ENCODE results near the gene AKR1A1.
A peak's percentile ranks its signal among the peaks of the same experiment; 100 is the strongest.

Gene AKR1A1

DNA sequence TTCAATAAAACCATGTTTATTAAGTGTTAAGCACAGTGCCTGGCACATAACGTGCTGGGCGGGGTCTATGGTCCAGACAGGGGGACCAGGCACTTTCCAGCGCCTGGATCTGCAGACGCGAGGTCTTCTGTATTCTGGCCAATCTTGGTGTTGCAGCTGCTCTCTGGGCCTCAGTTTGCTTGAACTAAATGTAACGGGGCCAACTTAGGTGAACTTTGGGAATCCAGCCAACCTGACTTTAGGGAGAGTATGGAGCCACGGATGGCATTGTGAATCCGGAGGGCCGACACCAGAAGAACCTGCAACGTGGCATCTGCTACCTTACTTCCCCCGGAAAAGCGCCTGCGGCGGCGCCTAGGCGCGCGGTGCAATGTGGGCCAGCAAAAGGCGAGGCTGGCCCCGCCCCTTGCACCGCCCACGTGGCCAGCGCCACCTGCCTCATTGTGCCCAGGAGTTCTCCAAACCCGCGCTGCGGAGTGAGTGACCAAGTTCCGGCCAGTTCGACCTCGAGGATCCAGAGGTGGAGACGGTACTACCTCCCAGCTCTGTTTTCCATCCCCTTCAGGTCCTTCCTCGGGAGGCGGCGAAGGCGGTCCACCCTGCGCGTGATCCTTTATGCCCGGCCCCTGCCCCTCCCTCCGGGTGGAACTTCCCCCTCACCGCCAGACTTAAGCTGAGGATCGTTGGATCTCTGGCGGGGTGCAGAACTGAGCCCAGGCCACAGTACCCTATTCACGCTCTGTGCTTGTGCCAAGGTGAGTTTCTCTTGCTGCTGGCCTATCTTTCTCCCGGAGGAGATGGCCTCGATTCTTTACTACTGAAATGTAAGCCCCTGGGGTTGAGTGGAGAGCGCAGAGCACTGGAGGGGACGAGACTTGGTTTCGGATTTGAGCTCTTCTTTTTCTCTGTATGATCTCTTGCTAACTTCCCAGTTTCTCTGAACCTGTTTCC lies at the start of gene AKR1A1:
Gene AKR1A1 (plus strand): TSS at position 426 of the 951 bp plus-strand sequence. CDS start 10,969 bp downstream, outside the sequence.
- Histone ChIP-seq H3K36me3 (ENCODE audit: control insufficient read depth in 1 of 2, insufficient read depth in 2 of 2, low read length in 2 of 2) (peaks cover 5 to 8% of the 10 kb centered on the region in 2 donors), H3K9me3 (ENCODE audit: control insufficient read depth in 1 of 2, low read length in 2 of 2) (no peaks in the 10 kb centered on the region), H3K4me1 (ENCODE audit: control insufficient read depth in 1 of 2, insufficient read depth in 2 of 2, low read length in 2 of 2) (peaks cover 0 to 18% of the 10 kb centered on the region in 2 donors), H3K4me3 (ENCODE audit: low read depth in 1 of 2, low read length in 2 of 2) (peak within 1 kb of the TSS; percentile 86 to 92), H3K27me3 (ENCODE audit: low read depth, low read length) (no peaks in the 10 kb centered on the region), H3K27ac (ENCODE audit: low read length) (peak within 1 kb of the TSS; percentile 94)

DNA sequence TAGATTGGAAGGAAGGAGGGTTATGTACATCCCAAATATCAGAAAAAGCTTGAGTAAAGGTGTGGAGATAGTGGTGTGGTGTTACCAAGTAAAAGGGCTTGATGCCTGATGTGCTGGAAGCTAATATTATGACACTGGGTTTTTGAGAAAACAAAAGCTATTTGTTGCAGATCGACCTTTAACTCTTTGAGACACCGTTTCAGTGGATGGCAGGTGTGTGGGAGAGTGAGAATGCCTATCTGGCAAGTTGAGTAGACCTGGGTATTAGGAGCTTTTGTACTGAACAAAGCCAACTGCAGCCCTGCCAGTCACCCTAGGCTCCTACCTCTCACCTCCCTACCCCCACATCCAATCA lies 49.1 kb upstream of the AKR1A1 start:
- H3K9me3 ChIP-seq (ENCODE audit: control insufficient read depth in 1 of 2, low read length in 2 of 2) = no peaks in the 10 kb centered on the region
- H3K4me1 ChIP-seq (ENCODE audit: control insufficient read depth in 1 of 2, insufficient read depth in 2 of 2, low read length in 2 of 2) = peaks cover 0 to 24% of the 10 kb centered on the region in 2 donors
- H3K36me3 ChIP-seq (ENCODE audit: control insufficient read depth in 1 of 2, insufficient read depth in 2 of 2, low read length in 2 of 2) = no peaks in the 10 kb centered on the region
- no peak overlapping the region for H3K27ac ChIP-seq (ENCODE audit: low read length)
- H3K4me3 ChIP-seq (ENCODE audit: low read depth in 1 of 2, low read length in 2 of 2) = peak overlapping the region in 1 of 2 donors; percentile 90
- no peaks in the 10 kb centered on the region for H3K27me3 ChIP-seq (ENCODE audit: low read depth, low read length)

- H3K36me3 ChIP-seq (ENCODE audit: control insufficient read depth in 1 of 2, insufficient read depth in 2 of 2, low read length in 2 of 2) = peaks cover 3 to 7% of the 10 kb centered on the region in 2 donors
- peaks cover 0 to 28% of the 10 kb centered on the region in 2 donors for H3K4me1 ChIP-seq (ENCODE audit: control insufficient read depth in 1 of 2, insufficient read depth in 2 of 2, low read length in 2 of 2)
- H3K27me3 ChIP-seq (ENCODE audit: low read depth, low read length) = no peaks in the 10 kb centered on the region
- no peak overlapping the region for H3K27ac ChIP-seq (ENCODE audit: low read length)
- no peaks in the 10 kb centered on the region for H3K9me3 ChIP-seq (ENCODE audit: control insufficient read depth in 1 of 2, low read length in 2 of 2)
- no peak overlapping the region for H3K4me3 ChIP-seq (ENCODE audit: low read depth in 1 of 2, low read length in 2 of 2)
These were observed 46.9 kb upstream of the AKR1A1 start for GRCh38 chr1:45503462-45504360.

DNA sequence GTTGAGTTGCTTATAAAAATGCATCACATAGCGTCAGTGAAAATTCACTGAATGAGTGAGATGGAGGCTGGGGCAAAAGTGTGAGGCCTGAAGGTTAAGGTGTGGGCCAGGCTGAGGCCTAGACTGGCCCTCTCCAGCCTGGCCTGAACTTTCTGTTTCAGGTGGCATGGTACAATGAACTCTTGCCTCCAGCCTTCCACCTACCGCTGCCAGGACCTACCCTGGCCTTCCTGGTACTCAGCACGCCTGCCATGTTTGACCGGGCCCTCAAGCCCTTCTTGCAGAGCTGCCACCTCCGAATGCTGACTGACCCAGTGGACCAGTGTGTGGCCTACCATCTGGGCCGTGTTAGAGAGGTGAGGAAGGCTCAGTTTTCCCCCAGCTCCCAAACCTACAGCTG lies 43.4 kb upstream of the AKR1A1 start:
- no peak overlapping the region for H3K27ac ChIP-seq (ENCODE audit: low read length)
- no peaks in the 10 kb centered on the region for H3K27me3 ChIP-seq (ENCODE audit: low read depth, low read length)
- no peak overlapping the region for H3K4me3 ChIP-seq (ENCODE audit: low read depth in 1 of 2, low read length in 2 of 2)
- H3K4me1 ChIP-seq (ENCODE audit: control insufficient read depth in 1 of 2, insufficient read depth in 2 of 2, low read length in 2 of 2) = peaks cover 0 to 8% of the 10 kb centered on the region in 2 donors
- no peaks in the 10 kb centered on the region for H3K9me3 ChIP-seq (ENCODE audit: control insufficient read depth in 1 of 2, low read length in 2 of 2)
- H3K36me3 ChIP-seq (ENCODE audit: control insufficient read depth in 1 of 2, insufficient read depth in 2 of 2, low read length in 2 of 2) = peaks cover 28 to 31% of the 10 kb centered on the region in 2 donors

GRCh38 chr1:45507893-45508292 lies 42.7 kb upstream of the AKR1A1 start:
- Histone ChIP-seq H3K4me1 (ENCODE audit: control insufficient read depth in 1 of 2, insufficient read depth in 2 of 2, low read length in 2 of 2) (peaks cover 0 to 8% of the 10 kb centered on the region in 2 donors), H3K36me3 (ENCODE audit: control insufficient read depth in 1 of 2, insufficient read depth in 2 of 2, low read length in 2 of 2) (peaks cover 35 to 38% of the 10 kb centered on the region in 2 donors), H3K9me3 (ENCODE audit: control insufficient read depth in 1 of 2, low read length in 2 of 2) (no peaks in the 10 kb centered on the region), H3K27ac (ENCODE audit: low read length) (no peak overlapping the region), H3K27me3 (ENCODE audit: low read depth, low read length) (no peaks in the 10 kb centered on the region), H3K4me3 (ENCODE audit: low read depth in 1 of 2, low read length in 2 of 2) (no peak overlapping the region)

DNA sequence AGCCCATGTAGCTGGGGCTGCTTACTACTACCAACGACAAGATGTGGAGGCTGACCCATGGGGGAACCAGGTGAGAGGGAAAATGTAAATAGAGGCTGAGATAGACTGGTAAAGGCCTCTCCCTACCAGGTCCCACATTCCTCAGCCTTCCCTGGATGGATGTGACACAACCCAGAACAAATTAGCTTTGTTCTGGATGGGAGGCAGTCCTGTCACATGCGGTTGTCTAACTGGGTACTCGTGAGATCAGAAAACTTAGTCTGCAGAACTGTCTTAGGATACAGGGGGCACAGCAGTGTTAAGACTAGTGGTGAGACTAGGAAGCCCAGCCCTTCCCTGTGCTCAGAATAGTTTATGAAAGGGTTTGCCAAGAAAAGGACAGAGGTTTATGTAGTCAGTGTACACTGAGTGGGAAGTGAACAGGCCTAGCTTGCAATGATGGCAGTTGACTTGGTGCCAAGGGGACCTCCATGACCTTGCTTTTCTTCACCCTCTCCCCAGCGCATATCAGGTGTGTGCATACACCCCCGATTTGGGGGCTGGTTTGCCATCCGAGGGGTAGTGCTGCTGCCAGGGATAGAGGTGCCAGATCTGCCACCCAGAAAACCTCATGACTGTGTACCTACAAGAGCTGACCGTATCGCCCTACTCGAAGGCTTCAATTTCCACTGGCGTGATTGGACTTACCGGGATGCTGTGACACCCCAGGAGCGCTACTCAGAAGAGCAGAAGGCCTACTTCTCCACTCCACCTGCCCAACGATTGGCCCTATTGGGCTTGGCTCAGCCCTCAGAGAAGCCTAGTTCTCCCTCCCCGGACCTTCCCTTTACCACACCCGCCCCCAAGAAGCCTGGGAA lies 42.1 kb upstream of the AKR1A1 start:
- H3K9me3 ChIP-seq (ENCODE audit: control insufficient read depth in 1 of 2, low read length in 2 of 2) = no peaks in the 10 kb centered on the region
- no peak overlapping the region for H3K27ac ChIP-seq (ENCODE audit: low read length)
- no peaks in the 10 kb centered on the region for H3K27me3 ChIP-seq (ENCODE audit: low read depth, low read length)
- H3K4me1 ChIP-seq (ENCODE audit: control insufficient read depth in 1 of 2, insufficient read depth in 2 of 2, low read length in 2 of 2) = peaks cover 0 to 8% of the 10 kb centered on the region in 2 donors
- H3K4me3 ChIP-seq (ENCODE audit: low read depth in 1 of 2, low read length in 2 of 2) = no peak overlapping the region
- peaks cover 40 to 43% of the 10 kb centered on the region in 2 donors for H3K36me3 ChIP-seq (ENCODE audit: control insufficient read depth in 1 of 2, insufficient read depth in 2 of 2, low read length in 2 of 2)

DNA sequence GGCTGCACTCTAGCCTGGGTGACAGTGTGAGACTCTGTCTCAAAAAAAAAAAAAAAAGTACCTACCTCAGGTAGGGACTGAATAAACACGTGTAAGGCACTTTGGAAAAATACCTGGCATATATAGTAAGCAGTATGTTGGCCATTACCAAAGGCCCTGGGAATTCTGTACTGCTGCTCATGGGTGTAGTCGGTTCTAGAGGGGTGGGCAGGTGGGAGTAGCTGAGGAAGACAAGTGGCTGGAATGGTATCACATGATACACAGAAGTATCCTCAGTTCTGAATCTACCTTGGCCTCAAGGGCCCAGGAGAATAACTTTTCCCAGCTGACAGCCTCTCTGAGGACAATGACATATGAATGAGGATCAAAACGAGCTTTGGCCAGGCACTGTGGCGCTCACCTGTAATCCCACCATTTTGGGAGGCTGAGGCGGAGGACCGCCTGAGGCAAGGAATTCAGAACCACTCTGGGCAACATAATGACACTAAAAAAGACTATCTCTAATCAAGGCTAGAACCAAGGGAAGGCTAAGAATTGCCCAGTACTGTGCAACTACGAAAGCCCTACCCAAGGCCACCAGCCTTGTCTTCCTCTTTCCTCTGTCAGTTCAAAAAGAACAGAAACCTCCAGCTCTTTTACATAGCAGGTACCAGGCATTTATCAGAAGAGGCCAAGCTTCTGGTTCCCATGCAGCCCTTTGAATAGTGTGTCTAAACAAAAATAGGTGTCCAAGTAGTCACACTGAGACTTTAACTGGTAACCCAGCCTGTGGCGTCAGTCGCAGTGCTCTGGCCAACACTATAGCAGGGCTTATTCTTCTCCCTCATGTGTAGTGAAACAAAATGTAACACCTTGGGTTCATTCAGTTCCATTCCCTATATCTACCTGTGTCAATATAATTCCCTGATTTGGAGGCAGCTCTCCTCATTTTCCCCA lies 40.3 kb upstream of the AKR1A1 start:
- no peak overlapping the region for H3K4me3 ChIP-seq (ENCODE audit: low read depth in 1 of 2, low read length in 2 of 2)
- peaks cover 0 to 8% of the 10 kb centered on the region in 2 donors for H3K4me1 ChIP-seq (ENCODE audit: control insufficient read depth in 1 of 2, insufficient read depth in 2 of 2, low read length in 2 of 2)
- H3K9me3 ChIP-seq (ENCODE audit: control insufficient read depth in 1 of 2, low read length in 2 of 2) = no peaks in the 10 kb centered on the region
- H3K27me3 ChIP-seq (ENCODE audit: low read depth, low read length) = no peaks in the 10 kb centered on the region
- peaks cover 53 to 58% of the 10 kb centered on the region in 2 donors for H3K36me3 ChIP-seq (ENCODE audit: control insufficient read depth in 1 of 2, insufficient read depth in 2 of 2, low read length in 2 of 2)
- no peak overlapping the region for H3K27ac ChIP-seq (ENCODE audit: low read length)

DNA sequence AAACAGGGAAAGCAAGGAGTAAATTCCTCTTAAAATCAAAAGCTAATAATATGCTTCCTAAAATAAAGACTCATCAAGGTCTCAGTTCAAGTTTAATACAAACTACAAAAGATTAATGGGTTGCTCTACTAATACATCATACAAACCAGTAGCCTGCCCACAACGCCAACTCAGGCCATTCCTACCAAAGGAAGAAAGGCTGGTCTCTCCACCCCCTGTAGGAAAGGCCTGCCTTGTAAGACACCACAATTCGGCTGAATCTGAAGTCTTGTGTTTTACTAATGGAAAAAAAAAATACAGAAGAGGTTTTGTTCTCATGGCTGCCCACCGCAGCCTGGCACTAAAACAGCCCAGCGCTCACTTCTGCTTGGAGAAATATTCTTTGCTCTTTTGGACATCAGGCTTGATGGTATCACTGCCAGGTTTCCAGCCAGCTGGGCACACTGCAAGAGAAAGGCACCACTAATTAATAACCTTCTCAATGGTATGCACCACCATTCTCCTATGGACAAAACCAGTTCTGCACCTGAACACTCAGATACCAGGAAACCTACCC lies 39.6 kb upstream of the AKR1A1 start:
- no peak overlapping the region for H3K27ac ChIP-seq (ENCODE audit: low read length)
- H3K4me1 ChIP-seq (ENCODE audit: control insufficient read depth in 1 of 2, insufficient read depth in 2 of 2, low read length in 2 of 2) = peaks cover 0 to 15% of the 10 kb centered on the region in 2 donors
- no peaks in the 10 kb centered on the region for H3K9me3 ChIP-seq (ENCODE audit: control insufficient read depth in 1 of 2, low read length in 2 of 2)
- H3K4me3 ChIP-seq (ENCODE audit: low read depth in 1 of 2, low read length in 2 of 2) = no peak overlapping the region
- peaks cover 53 to 59% of the 10 kb centered on the region in 2 donors for H3K36me3 ChIP-seq (ENCODE audit: control insufficient read depth in 1 of 2, insufficient read depth in 2 of 2, low read length in 2 of 2)
- H3K27me3 ChIP-seq (ENCODE audit: low read depth, low read length) = no peaks in the 10 kb centered on the region

GRCh38 chr1:45512641-45513054 lies 38.0 kb upstream of the AKR1A1 start:
- peaks cover 63 to 72% of the 10 kb centered on the region in 2 donors for H3K36me3 ChIP-seq (ENCODE audit: control insufficient read depth in 1 of 2, insufficient read depth in 2 of 2, low read length in 2 of 2)
- no peak overlapping the region for H3K27ac ChIP-seq (ENCODE audit: low read length)

More at GRCh38 chr1:45512641-45513054, 38.0 kb upstream of the AKR1A1 start:
- Histone ChIP-seq H3K4me1 (ENCODE audit: control insufficient read depth in 1 of 2, insufficient read depth in 2 of 2, low read length in 2 of 2) (peaks cover 0 to 25% of the 10 kb centered on the region in 2 donors), H3K4me3 (ENCODE audit: low read depth in 1 of 2, low read length in 2 of 2) (no peak overlapping the region), H3K9me3 (ENCODE audit: control insufficient read depth in 1 of 2, low read length in 2 of 2) (no peaks in the 10 kb centered on the region), H3K27me3 (ENCODE audit: low read depth, low read length) (no peaks in the 10 kb centered on the region)

Measured in muscle layer of duodenum (tissue), 2 donors.